ENCODE results near the gene FMNL2.

Gene FMNL2

GRCh38 chr2:152497481-152498052, 162.6 kb downstream of the FMNL2 start:
- Histone ChIP-seq H3K36me3 (ENCODE audit: control insufficient read depth, insufficient read depth, low read length) (no peaks in the 10 kb centered on the region), H3K27ac (ENCODE audit: low read depth, low read length, severe bottlenecking) (no peak overlapping the region), H3K4me1 (ENCODE audit: control insufficient read depth, insufficient read depth, low read length, poor library complexity, severe bottlenecking) (peaks cover 11% of the 10 kb centered on the region), H3K9me3 (ENCODE audit: control insufficient read depth, low read length) (peaks cover 7% of the 10 kb centered on the region), H3K4me3 (ENCODE audit: extremely low read depth, insufficient read depth, low read length, poor library complexity, severe bottlenecking) (no peak overlapping the region)
- WGBS, 2 experiments (ENCODE audit: insufficient coverage in 2 of 2), result 67 to 84% methylated on average over 1 to 3 of the region's 3 CpGs

GRCh38 chr2:152499331-152499816, 164.4 kb downstream of the FMNL2 start:
- 100% methylated on average over 3 of the region's 3 CpGs for WGBS, 2 experiments (ENCODE audit: insufficient coverage in 2 of 2)
- no peak overlapping the region for H3K4me3 ChIP-seq (ENCODE audit: extremely low read depth, insufficient read depth, low read length, poor library complexity, severe bottlenecking)

GRCh38 chr2:152499896-152500735, 165.1 kb downstream of the FMNL2 start:
- H3K4me1 ChIP-seq (ENCODE audit: control insufficient read depth, insufficient read depth, low read length, poor library complexity, severe bottlenecking), result peaks cover 20% of the 10 kb centered on the region
- peaks cover 7% of the 10 kb centered on the region for H3K9me3 ChIP-seq (ENCODE audit: control insufficient read depth, low read length)
- no peak overlapping the region for H3K4me3 ChIP-seq (ENCODE audit: extremely low read depth, insufficient read depth, low read length, poor library complexity, severe bottlenecking)
- no peak overlapping the region for H3K27ac ChIP-seq (ENCODE audit: low read depth, low read length, severe bottlenecking)
- 88 to 90% methylated on average over 12 of the region's 14 CpGs for WGBS, 2 experiments (ENCODE audit: insufficient coverage in 2 of 2)
- H3K36me3 ChIP-seq (ENCODE audit: control insufficient read depth, insufficient read depth, low read length), result no peaks in the 10 kb centered on the region

More at GRCh38 chr2:152499331-152499816, 164.4 kb downstream of the FMNL2 start:
- peaks cover 7% of the 10 kb centered on the region for H3K9me3 ChIP-seq (ENCODE audit: control insufficient read depth, low read length)
- H3K4me1 ChIP-seq (ENCODE audit: control insufficient read depth, insufficient read depth, low read length, poor library complexity, severe bottlenecking), result peaks cover 12% of the 10 kb centered on the region
- no peaks in the 10 kb centered on the region for H3K36me3 ChIP-seq (ENCODE audit: control insufficient read depth, insufficient read depth, low read length)
- H3K27ac ChIP-seq (ENCODE audit: low read depth, low read length, severe bottlenecking), result no peak overlapping the region

- Histone ChIP-seq H3K36me3 (ENCODE audit: control insufficient read depth, insufficient read depth, low read length) (no peaks in the 10 kb centered on the region), H3K4me1 (ENCODE audit: control insufficient read depth, insufficient read depth, low read length, poor library complexity, severe bottlenecking) (peaks cover 26% of the 10 kb centered on the region), H3K9me3 (ENCODE audit: control insufficient read depth, low read length) (peaks cover 7% of the 10 kb centered on the region), H3K27ac (ENCODE audit: low read depth, low read length, severe bottlenecking) (no peak overlapping the region), H3K4me3 (ENCODE audit: extremely low read depth, insufficient read depth, low read length, poor library complexity, severe bottlenecking) (no peak overlapping the region)
- WGBS, 2 experiments (ENCODE audit: insufficient coverage in 2 of 2), result 95 to 96% methylated on average over 6 to 8 of the region's 8 CpGs
These were observed 165.8 kb downstream of the FMNL2 start for GRCh38 chr2:152500772-152501171.

GRCh38 chr2:152501666-152502065, 166.7 kb downstream of the FMNL2 start:
- H3K36me3 ChIP-seq (ENCODE audit: control insufficient read depth, insufficient read depth, low read length), result no peaks in the 10 kb centered on the region
- H3K9me3 ChIP-seq (ENCODE audit: control insufficient read depth, low read length), result peaks cover 3% of the 10 kb centered on the region
- no peak overlapping the region for H3K27ac ChIP-seq (ENCODE audit: low read depth, low read length, severe bottlenecking)
- no peak overlapping the region for H3K4me3 ChIP-seq (ENCODE audit: extremely low read depth, insufficient read depth, low read length, poor library complexity, severe bottlenecking)
- WGBS, 2 experiments (ENCODE audit: insufficient coverage in 2 of 2), result 94 to 100% methylated on average over 3 to 5 of the region's 5 CpGs
- H3K4me1 ChIP-seq (ENCODE audit: control insufficient read depth, insufficient read depth, low read length, poor library complexity, severe bottlenecking), result peaks cover 29% of the 10 kb centered on the region

GRCh38 chr2:152504618-152505017, 169.6 kb downstream of the FMNL2 start:
- Histone ChIP-seq H3K9me3 (ENCODE audit: control insufficient read depth, low read length) (no peaks in the 10 kb centered on the region), H3K4me3 (ENCODE audit: extremely low read depth, insufficient read depth, low read length, poor library complexity, severe bottlenecking) (no peak overlapping the region), H3K36me3 (ENCODE audit: control insufficient read depth, insufficient read depth, low read length) (no peaks in the 10 kb centered on the region), H3K4me1 (ENCODE audit: control insufficient read depth, insufficient read depth, low read length, poor library complexity, severe bottlenecking) (peaks cover 22% of the 10 kb centered on the region), H3K27ac (ENCODE audit: low read depth, low read length, severe bottlenecking) (peak overlapping the region; percentile 30)
- 80 to 88% methylated on average over 1 to 2 of the region's 3 CpGs for WGBS, 2 experiments (ENCODE audit: insufficient coverage in 2 of 2)

GRCh38 chr2:152505495-152505906, 170.5 kb downstream of the FMNL2 start:
- H3K27ac ChIP-seq (ENCODE audit: low read depth, low read length, severe bottlenecking), result no peak overlapping the region
- no peak overlapping the region for H3K4me3 ChIP-seq (ENCODE audit: extremely low read depth, insufficient read depth, low read length, poor library complexity, severe bottlenecking)
- peaks cover 18% of the 10 kb centered on the region for H3K4me1 ChIP-seq (ENCODE audit: control insufficient read depth, insufficient read depth, low read length, poor library complexity, severe bottlenecking)
- no peaks in the 10 kb centered on the region for H3K36me3 ChIP-seq (ENCODE audit: control insufficient read depth, insufficient read depth, low read length)
- WGBS, 2 experiments (ENCODE audit: insufficient coverage in 2 of 2), result 85 to 88% methylated on average over 1 to 4 of the region's 9 CpGs
- H3K9me3 ChIP-seq (ENCODE audit: control insufficient read depth, low read length), result no peaks in the 10 kb centered on the region

- no peak overlapping the region for H3K27ac ChIP-seq (ENCODE audit: low read depth, low read length, severe bottlenecking)
- peaks cover 18% of the 10 kb centered on the region for H3K4me1 ChIP-seq (ENCODE audit: control insufficient read depth, insufficient read depth, low read length, poor library complexity, severe bottlenecking)
- H3K36me3 ChIP-seq (ENCODE audit: control insufficient read depth, insufficient read depth, low read length), result no peaks in the 10 kb centered on the region
- no peaks in the 10 kb centered on the region for H3K9me3 ChIP-seq (ENCODE audit: control insufficient read depth, low read length)
- H3K4me3 ChIP-seq (ENCODE audit: extremely low read depth, insufficient read depth, low read length, poor library complexity, severe bottlenecking), result no peak overlapping the region
- WGBS, 2 experiments (ENCODE audit: insufficient coverage in 2 of 2), result 100% methylated on average over 1 of the region's 4 CpGs; no CpG with 5 or more reads in 1 of the 2 experiments
These were observed 171.9 kb downstream of the FMNL2 start for GRCh38 chr2:152506843-152507242.

- Histone ChIP-seq H3K27ac (ENCODE audit: low read depth, low read length, severe bottlenecking) (no peak overlapping the region), H3K4me3 (ENCODE audit: extremely low read depth, insufficient read depth, low read length, poor library complexity, severe bottlenecking) (no peak overlapping the region), H3K36me3 (ENCODE audit: control insufficient read depth, insufficient read depth, low read length) (no peaks in the 10 kb centered on the region), H3K4me1 (ENCODE audit: control insufficient read depth, insufficient read depth, low read length, poor library complexity, severe bottlenecking) (peaks cover 18% of the 10 kb centered on the region), H3K9me3 (ENCODE audit: control insufficient read depth, low read length) (no peaks in the 10 kb centered on the region)
- 80 to 93% methylated on average over 5 of the region's 6 CpGs for WGBS, 2 experiments (ENCODE audit: insufficient coverage in 2 of 2)
These were observed 172.9 kb downstream of the FMNL2 start for GRCh38 chr2:152507907-152508306.

- WGBS, 2 experiments (ENCODE audit: insufficient coverage in 2 of 2), result 92 to 93% methylated on average over 4 of the region's 4 CpGs
- Histone ChIP-seq H3K4me3 (ENCODE audit: extremely low read depth, insufficient read depth, low read length, poor library complexity, severe bottlenecking) (no peak overlapping the region), H3K36me3 (ENCODE audit: control insufficient read depth, insufficient read depth, low read length) (no peaks in the 10 kb centered on the region), H3K9me3 (ENCODE audit: control insufficient read depth, low read length) (no peaks in the 10 kb centered on the region), H3K27ac (ENCODE audit: low read depth, low read length, severe bottlenecking) (no peak overlapping the region), H3K4me1 (ENCODE audit: control insufficient read depth, insufficient read depth, low read length, poor library complexity, severe bottlenecking) (peaks cover 18% of the 10 kb centered on the region)
These were observed 173.5 kb downstream of the FMNL2 start for GRCh38 chr2:152508446-152508845.

Data from mesodermal cell (in vitro differentiated cells).